ENCODE data around the gene CHRNB4.
"Not testable (repeated sequence)": the region's sequence is repeated elsewhere in the genome, so short reads cannot be mapped to it uniquely, and the experiment has no call there.

DNA sequence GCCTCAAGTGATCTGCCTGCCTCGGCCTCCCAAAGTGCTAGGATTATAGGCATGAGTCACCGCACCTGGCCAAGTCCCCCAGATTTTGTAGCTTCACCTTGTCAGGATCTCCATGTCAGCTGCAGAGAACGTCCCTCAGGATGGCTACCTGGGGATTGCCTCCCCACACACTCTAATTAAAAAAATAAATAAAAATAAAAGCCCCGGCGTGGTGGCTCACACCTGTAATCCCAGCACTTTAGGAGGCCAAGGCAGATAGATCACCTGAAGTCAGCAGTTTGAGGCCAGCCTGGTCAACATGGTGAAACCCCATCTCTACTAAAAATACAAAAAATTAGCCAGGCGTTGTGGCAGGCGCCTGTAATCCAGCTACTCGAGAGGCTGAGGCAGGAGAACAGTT, 42.6 kb upstream of the CHRNB4 start:
- not testable (repeated sequence) for TF ChIP-seq POLR2AphosphoS5, POLR2A, EP300 (IDR thresholded peaks at IDR 0.05)
- TF ChIP-seq, protein P1, sequence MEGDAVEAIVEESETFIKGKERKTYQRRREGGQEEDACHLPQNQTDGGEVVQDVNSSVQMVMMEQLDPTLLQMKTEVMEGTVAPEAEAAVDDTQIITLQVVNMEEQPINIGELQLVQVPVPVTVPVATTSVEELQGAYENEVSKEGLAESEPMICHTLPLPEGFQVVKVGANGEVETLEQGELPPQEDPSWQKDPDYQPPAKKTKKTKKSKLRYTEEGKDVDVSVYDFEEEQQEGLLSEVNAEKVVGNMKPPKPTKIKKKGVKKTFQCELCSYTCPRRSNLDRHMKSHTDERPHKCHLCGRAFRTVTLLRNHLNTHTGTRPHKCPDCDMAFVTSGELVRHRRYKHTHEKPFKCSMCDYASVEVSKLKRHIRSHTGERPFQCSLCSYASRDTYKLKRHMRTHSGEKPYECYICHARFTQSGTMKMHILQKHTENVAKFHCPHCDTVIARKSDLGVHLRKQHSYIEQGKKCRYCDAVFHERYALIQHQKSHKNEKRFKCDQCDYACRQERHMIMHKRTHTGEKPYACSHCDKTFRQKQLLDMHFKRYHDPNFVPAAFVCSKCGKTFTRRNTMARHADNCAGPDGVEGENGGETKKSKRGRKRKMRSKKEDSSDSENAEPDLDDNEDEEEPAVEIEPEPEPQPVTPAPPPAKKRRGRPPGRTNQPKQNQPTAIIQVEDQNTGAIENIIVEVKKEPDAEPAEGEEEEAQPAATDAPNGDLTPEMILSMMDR (IDR thresholded peaks at IDR 0.05): not testable (repeated sequence)

All from gastroesophageal sphincter (tissue), 3 donors.